Pulmonary artery endothelial cell (primary cell): ENCODE results near the gene PRR18. TPM values are rescaled to one million over a fixed set of nuclear protein-coding genes. Genes with fewer than 3 reads are reported as not detected.
"Not testable (repeated sequence)": the region's sequence is repeated elsewhere in the genome, so short reads cannot be mapped to it uniquely, and the experiment has no call there.

Experiments
- DNase-seq: peaks from one replicate; pipeline ENCODE4 v3.0.0-alpha.2; 2011; ENCODE audit warnings: low read depth, low spot score
- total RNA-seq: library from RNA; depleted of rRNA; stranded (reverse); fragments of >200 nt; gene quantifications from 2 replicates; pipeline ENCODE4 v1.2.3, GENCODE V29; 2014

Gene PRR18, protein sequence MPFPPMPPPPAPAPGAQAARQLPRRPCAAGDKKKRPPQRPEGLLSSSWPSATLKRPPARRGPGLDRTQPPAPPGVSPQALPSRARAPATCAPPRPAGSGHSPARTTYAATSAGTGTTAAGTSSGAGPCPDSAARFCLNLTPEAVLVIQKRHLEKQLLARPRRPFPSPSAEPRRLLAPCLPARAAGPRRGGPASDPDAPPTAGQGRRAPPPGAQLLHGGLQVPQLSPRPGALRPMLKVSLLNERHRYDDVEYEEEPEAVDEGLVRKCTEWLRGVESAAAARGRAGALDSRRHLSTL
- total RNA-seq, result not detected in 2 replicates

DNA sequence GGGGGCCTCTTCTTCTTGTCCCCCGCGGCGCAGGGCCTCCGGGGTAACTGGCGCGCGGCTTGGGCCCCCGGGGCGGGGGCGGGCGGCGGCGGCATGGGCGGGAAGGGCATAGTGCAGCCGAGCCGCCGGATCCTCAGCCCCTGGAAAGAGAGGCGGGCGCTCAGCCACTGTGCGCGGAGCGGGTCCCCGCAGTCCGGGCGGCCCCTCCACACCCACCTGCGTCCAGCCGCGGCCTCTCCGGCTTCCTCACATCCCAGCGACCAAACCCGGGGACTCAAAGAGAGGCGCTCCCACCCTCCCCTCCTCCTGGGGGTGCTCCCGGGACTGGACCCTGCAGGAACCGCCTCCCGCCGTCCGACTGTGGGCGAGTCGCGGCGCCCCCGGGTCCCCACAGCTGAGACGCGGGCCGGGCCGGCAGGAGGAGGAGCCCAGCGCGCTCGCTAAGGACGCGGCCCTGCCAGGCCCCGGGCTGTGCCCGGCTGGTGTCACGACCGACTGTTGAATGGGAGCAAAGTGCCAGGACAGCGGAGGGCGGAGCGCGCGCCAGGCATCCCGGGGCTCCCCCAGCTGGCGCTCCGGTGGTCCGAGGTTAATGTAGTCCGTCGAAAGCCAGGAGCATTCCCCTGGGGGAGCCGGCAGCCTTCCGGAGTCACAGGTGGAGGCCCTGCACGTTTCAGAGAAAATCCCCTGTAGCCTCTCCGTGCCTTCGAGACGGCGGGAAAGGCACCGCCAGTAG is at the start of gene PRR18:
Gene PRR18, minus strand, starts transcription at position 360 of the 736 bp plus-strand sequence. Its CDS starts 250 bp downstream, at position 110.
- no peak for DNase-seq

DNA sequence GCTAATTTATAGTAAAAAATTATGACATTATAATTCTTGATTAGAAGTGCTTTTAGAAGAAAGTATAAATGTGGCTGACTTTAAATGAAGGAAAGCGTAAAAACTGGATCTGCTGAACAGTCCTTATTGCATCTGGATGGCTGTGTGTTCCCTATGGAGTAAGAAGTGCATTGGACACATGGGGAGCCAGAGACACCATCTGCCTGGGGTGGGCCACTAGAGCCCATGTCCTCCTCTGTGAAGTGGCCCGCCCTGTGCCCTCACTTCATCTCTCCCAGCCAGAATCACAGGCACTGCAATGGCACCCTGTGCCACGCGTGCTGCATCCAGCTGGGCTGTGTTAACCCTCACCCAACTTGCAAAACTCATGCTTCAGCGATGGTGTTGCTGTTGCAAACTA is 47.4 kb upstream of the PRR18 start:
- DNase-seq, result no peak

DNA sequence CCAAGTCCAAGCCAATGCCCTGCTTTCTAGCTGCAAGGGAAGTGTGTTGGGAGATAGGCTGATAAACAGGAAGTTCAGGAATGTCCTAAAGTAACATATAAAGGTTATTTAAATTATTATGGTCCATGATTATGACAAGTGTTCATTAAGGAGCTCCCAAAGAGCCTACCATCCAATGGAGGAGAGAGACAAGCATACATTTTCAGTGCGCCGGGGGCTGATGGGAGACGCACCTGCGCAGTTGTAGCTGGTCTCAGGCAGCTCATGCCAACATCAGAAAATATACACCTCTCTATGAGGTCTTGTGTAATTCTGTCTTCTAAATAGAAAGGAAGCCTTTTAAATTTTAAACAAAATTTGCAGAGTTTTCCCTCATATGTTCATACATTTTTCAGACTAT is 46.8 kb upstream of the PRR18 start:
- DNase-seq, result no peak

DNA sequence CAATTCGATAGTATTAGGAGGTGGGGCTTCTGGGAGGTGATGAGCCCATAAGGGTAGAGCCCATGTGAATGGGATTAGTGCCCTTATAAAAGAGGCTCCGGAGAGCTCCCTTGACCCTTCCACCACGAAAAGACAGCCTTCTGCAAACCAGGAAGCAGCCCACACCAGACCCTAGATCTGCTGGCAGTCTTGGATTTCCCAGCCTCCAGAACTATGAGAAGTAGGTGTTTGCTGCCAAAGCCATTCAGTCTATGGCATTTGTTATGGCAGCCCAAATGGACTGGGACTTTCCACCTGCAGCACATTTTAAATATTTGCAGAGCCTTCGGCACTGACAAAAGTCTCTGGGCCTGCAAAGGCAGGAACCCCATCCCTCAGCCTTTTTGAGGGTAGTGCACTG is 46.0 kb upstream of the PRR18 start:
- no peak for DNase-seq

DNA sequence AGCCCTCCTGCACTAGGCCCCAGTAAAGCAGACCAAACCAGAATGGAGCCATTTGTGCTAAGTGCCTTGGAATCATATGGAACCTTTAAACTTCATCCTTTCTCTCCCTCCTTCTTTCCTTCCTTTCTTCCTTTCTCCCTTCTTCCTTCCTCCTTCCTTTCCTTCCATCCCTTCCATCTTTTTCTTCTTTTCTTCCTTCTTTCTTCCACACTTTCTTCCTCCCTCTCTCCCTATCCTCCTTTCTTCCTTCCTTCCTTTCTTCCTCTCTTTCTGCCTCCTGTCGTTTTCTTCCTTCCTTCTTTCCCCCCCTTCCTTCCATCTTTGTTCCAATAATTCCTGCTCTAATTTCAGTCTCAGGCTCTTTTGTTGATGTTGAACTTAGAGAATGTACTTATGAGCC is 45.3 kb upstream of the PRR18 start:
- no peak for DNase-seq

DNA sequence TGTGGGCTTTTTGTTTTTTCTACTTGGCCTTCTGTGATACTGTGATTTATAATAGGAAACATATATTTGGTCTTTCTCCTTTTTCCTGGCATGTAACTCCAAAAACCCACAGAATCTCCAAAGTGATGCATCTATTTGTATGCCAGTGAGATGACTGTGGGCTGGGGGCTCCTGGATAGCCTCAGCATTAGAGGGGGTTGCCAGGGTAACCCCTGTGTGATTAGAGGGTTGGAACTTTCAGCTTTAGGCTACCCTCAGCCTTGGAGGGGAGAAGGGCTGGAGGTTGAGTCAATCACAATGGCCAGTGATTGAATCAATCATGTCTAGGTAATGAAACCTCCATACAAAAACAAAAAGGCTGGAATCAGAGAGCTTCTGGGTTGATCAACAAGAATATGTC is 44.7 kb upstream of the PRR18 start:
- no peak for DNase-seq

DNA sequence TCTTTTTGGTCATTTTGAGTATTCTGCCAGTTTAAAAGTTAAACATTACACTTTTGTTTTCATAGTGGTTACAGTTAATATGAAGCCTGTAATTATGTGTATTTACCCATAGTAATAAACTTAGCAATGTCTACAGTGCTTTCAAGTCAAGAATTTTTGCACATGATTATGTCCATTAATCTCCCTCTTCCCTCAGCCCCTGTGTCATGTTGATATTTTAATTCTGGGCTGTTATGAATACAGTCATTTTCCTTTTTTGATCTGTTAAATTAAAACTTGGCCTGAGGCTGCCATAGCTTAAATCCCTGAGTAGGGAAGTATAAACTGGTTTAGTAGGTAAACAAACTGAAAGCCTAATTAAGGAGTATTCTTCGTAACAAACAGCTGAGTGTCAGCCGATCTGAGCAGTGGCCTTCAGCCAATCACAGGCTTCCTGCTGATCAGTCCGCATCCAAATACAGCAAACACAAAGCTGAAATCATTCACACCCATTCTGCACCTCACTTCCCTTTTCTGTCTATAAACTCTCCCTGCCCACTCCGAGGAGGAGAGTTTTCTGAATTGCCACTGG is 43.6 kb upstream of the PRR18 start:
- DNase-seq, result no peak

DNA sequence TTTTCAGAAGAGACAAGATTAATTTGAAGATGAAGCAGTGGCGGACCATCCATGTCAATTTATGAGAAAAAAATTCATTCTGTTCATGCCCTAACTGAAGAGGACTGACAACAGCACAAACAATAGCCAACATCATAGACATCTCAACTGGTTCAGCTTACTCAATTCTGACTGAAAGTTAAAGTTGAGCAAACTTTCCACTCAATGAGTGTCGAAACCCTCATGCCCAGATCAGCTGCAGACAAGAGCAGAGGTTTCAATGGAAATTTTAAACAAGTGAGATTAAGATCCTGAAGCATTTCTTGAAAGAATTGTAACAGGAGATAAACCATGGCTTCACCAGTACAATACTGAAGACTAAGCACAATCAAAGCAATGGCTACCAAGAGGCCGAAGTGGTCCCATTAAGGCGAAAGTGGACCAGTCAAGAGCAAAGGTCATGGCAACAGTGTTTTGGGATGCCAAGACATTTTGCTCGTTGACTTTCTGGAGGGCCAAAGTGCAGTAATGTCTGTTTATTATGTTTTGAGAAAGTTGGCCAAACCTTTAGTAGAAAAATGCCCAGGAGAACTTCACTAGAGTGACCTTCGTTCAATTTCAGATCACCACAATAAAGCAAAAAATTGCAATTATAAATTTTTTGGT is 40.2 kb upstream of the PRR18 start:
- no peak for DNase-seq

DNA sequence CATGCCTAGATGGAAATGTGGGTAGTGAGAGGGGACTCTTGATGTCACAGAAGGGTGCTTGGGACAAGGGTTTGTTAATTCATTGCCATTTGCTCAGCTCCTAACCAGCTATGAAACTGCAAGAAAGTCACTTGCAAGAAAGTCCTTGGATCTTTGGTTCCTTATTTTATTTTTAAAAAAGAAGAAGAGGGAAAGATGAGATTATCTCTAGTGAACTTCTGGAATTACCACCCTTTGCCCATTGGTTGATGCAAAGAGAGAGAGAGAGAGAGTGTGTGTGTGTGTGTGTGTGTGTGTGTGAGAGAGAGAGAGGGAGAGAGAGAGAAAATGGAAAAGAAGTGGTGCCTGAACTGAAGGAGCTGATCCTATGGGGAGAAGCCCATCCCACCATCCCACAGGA is 38.8 kb upstream of the PRR18 start:
- no peak for DNase-seq

DNA sequence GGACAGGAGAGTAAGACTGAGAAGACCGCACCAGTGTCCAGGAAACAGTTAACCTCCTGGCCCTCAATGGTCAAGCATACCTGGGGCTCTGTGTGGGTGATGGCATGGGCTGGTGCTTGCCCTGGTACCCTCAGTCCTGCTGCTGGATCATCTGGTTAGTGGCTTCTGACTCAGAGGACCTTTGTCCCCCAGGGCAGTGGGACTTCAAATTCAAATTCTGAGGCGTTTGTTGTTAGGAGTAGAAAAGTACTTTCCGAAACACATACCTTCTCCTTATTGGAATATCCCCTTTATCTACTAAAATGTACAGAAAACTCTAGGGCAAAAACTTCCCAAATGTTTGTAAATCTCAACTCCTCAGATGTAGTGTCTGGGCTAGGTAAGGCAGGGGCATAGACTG is 38.3 kb upstream of the PRR18 start:
- no peak for DNase-seq

DNA sequence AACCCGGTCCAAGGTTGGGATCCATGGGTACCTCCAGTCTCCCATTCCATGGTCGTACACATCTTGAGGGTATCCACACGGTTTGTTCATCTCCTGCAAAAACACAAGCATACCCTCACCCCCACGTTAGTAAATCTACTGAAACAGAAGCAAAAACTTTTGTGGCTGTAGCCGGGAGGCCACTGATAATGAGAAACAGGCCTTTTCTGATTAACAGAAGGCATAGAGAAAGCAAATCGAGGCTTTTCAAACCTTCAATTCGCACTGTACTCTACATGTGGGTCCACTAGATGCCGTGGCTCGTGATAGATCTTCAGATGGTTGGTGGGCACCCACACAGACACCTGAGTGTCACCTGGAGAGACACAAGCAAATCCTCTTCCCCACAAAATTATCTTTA is 37.5 kb upstream of the PRR18 start:
- not testable (repeated sequence) for DNase-seq

DNA sequence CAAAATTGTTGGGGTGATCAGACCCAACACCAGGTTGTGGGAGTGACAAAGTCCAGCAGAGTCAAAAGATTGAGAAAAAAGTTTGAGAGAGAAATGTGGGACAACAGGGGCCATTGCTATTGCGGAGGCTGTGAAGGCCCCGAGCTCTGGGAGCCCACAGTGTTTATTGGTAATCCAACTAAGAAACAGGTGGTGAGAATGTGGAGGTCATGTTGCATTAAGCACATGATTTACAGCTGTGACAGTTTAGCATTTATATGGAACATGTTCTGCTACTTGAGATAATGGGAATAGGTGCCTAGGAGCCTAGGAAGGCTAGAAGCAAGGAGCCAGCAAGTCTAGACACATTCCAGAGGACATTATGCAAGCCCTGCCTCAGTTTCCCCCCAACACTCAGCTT is 36.7 kb upstream of the PRR18 start:
- not testable (repeated sequence) for DNase-seq

DNA sequence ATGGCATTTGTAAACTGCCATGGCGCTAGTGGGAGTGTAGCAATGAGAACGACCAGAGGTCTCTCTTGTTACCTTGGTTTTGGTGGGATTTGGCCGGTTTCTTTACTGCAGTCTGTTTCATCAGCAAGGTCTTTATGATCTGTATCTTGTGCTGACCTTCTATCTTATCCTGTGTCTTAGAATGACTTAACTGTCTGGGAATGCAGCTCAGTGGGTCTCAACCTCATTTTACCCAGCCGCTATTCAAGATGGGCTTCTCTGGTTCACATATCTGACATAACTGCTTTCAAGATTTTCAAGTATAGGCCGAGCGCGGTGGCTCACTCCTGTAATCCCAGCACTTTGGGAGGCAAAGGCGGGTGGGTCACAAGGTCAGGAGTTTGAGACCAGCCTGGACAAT is 36.0 kb upstream of the PRR18 start:
- DNase-seq, result no peak

DNA sequence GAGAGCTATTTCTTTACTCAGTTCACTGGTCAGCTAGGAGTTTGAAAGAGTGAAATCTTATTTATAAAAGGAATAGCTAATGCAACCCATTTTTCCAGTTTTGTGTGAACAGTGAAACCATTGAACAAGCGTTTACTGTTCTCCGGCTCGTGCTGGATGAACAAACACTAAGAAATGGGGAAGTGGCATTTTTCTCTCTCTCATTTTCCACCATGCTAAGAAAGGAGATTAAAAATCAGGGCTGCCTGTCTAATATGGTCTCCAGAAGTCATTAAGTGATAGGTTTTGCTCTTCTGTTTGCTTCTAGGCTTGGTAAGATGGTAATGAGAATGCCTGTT is 34.9 kb upstream of the PRR18 start:
- no peak for DNase-seq

DNA sequence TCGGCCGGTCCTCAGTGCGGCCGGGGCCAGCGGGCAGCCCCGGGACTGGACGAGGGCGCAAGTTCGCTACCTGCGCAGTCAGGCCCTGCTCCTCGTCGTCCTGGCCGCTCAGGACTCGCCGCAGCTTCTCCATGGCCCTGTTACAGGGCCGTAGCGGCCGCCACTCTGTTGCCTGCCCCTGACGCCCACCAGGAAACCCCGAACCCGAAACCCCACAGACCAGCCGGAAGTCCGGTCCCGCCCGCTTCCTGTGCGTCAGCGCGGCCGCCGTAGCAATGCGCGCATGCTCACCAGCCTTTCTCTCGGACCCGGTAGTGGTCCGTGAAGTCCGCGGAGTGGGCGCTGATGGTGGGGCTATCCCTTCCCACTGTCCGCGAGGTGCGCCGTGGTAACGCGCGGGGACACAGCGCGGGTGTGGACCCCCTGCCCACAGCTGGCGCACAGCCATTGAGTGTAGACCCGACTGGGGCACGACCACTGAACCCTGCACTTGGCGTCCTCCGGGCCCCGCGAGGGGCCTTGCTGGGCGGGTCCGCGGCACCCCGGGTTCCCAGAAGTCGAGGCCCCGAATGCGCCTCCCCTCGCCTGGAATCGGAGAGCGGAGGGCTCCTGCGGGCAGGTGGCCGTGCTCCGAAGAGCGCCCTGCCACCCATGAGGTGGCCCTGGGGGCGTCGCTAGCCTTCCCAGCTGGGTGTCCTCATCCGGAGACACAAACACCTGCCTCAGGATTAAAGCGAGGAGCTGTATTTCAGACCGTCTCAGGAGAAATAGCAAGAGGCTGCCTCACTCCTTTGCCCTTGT is 34.4 kb upstream of the PRR18 start, which contains the start of gene SFT2D1:
Gene SFT2D1, minus strand, starts transcription at position 197 of the 801 bp plus-strand sequence. Its CDS starts 64 bp downstream, at position 133.
- peak; percentile 60 for DNase-seq

DNA sequence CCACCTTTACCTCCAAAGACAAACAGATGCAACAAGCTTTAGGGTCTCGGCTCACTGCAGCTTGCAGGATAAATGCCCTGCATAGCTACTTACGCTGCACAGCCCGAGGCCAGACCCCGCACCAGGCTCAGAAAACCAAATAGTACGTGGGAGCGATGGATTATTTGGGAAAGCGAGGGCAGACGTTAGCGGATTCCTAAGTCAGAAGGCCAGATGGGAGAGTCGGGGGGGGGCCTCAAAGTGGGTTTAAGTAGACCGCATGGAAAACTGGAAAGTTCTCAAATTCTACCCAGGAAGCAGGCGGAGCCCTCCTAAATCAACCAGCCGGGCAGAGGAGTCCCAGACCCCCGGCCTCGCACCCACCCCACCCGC is 33.8 kb upstream of the PRR18 start:
- no peak for DNase-seq

DNA sequence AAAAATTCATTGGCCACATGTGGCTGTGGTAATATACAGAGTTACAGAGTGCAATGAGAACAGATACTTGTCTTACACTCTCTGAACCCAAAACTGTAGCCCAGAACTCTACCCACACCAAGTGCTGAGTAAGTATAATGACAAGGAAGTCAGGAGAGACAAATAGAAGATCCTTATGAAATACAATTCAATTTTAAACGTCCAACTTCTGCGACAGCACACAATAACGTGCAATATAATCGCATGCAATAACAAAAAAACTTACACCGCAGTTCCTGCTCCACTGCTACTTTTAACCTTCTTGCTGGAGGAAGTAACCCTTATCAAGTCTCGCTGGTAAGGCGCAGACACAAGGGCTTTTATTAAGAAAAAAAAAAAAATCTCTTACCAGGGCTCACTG is 33.3 kb upstream of the PRR18 start:
- no peak for DNase-seq

DNA sequence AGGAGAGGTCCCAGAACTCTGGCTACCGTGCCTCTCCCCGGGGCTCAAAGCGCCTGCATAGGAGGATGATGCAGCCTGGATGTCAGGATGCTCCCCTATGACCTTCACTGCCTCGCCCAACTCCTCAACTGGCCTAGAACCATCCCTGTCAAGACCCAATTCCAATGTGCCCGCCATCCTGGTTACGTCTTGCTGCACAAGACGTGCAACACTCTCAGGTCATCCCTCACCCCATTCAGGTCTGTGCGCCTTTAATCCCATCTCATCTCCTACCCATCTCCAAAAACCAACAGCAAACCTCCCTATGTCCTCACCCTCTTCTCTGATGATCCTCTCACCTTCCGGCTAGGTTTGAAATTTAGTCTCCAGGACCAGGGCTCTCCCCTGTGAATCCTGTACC is 30.7 kb upstream of the PRR18 start:
- no peak for DNase-seq

DNA sequence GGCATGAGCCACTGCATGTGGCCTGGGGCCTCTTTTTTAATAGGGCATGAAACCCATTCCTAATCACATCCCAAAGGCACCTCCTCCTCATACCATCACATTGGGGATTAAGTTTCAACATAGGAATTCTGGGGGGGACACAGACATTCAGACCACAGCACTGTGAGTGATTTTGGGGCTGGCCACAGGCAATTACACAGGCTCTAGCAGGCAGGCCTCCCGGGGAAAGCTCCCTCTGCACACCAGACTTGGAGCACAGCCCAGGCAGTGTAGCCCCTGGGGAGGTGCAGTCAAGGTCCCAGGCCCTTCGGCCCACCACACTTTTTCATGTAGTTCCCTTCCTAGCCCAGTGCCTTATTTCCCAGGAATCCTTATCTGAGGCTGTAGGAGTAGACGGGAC is 28.7 kb upstream of the PRR18 start:
- no peak for DNase-seq

DNA sequence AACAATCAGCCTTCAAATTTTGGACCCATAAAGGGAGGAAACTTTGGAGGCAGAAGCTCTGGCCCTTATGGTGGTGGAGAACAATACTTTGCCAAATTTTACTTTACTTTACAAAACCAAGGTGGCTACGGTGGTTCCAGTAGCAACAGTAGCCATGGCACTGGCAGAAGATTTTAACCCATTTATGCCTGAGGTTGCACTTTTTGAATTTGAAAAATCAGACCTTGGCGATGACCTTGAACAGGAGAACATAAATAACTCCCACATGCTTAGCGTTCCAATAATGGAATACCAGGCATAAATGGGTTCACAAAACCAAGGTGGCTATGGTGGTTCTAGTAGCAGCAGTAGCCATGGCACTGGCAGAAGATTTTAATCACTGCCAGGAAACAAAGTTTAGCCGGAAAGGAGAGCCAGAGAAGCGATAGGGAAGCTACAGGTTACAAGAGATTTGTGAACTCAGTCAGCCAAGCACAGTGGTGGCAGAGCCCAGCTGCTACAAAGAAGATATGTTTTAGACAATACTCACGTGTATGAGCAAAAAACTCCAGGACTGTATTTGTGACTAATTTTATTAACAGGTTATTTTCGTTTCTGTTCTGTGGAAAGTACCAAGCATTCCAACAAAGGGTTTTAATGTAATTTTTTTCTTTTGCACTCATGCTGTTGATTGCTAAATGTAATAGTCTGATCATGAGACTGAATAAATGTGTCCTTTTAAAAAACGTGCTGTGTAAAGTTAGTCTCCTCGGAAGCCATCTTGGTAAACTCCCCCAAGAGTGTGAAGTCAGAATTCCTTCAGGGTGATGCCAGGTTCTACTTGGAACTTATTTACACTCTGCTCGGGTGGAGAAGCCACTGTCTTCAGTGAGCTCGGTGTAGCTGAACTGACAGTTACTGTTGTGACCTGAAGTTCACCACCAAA is 27.4 kb upstream of the PRR18 start:
- DNase-seq, result no peak
